Neural progenitor cell (in vitro differentiated cells): ENCODE measurements around the gene SMIM41. TPM values are rescaled to one million over a fixed set of nuclear protein-coding genes. Genes with fewer than 3 reads are reported as not detected.
"Not testable (repeated sequence)": the region's sequence is repeated elsewhere in the genome, so short reads cannot be mapped to it uniquely, and the experiment has no call there.

Experiments used
- DNase-seq: peaks from one replicate; pipeline ENCODE4 v3.0.0-alpha.2; 2016; ENCODE audit warnings: low spot score
- H2AFZ ChIP-seq: fragments of 200-600 bp; sonication (generic); replicated peaks from 2 replicates; pipeline ENCODE4 v1.6.1; 2016; ENCODE audit warnings: antibody characterized with exemption
- H3F3A ChIP-seq: fragments of 200-600 bp; sonication (generic); 2 replicates; pipeline ENCODE4 v1.6.1; 2016; ENCODE audit warnings: antibody characterized with exemption, low read depth
- H3K27ac ChIP-seq: fragments of 200-600 bp; sonication (generic); 2 replicates; pipeline ENCODE4 v1.5.1; 2016; ENCODE audit warnings: mild to moderate bottlenecking
- H3K27me3 ChIP-seq: fragments of 200-600 bp; sonication (generic); 2 replicates; pipeline ENCODE4 v1.6.1; 2016; ENCODE audit warnings: mild to moderate bottlenecking, moderate library complexity
- H3K36me3 ChIP-seq: fragments of 200-600 bp; sonication (generic); 2 replicates; pipeline ENCODE4 v1.5.1; 2016
- H3K4me1 ChIP-seq: fragments of 200-600 bp; sonication (generic); 2 replicates; pipeline ENCODE4 v1.6.1; 2016; ENCODE audit warnings: mixed run types
- H3K4me2 ChIP-seq: fragments of 200-600 bp; sonication (generic); 2 replicates; pipeline ENCODE4 v1.6.1; 2016
- H3K4me3 ChIP-seq: fragments of 200-600 bp; sonication (generic); 2 replicates; pipeline ENCODE4 v1.5.1; 2016
- H3K79me2 ChIP-seq: fragments of 200-600 bp; sonication (generic); 2 replicates; pipeline ENCODE4 v1.6.1; 2016; ENCODE audit warnings: low read depth
- H3K9ac ChIP-seq: fragments of 200-600 bp; sonication (generic); 2 replicates; pipeline ENCODE4 v1.6.1; 2016
- H3K9me3 ChIP-seq: fragments of 200-600 bp; sonication (generic); 2 replicates; pipeline ENCODE4 v1.5.1; 2016; ENCODE audit warnings: low read depth
- H4K20me1 ChIP-seq: fragments of 200-600 bp; sonication (generic); 2 replicates; pipeline ENCODE4 v1.6.1; 2016; ENCODE audit warnings: low read depth
- H3K27ac Mint-ChIP-seq: 3 replicates; pipeline ENCODE4 v1.8.0; 2021; ENCODE audit warnings: mixed read lengths
- H3K27me3 Mint-ChIP-seq: 2 replicates; pipeline ENCODE4 v1.8.0; 2022; ENCODE audit warnings: low read depth, mild to moderate bottlenecking, inconsistent platforms, moderate library complexity, mixed read lengths; ENCODE audit not compliant: insufficient read depth
- H3K36me3 Mint-ChIP-seq: 3 replicates; pipeline ENCODE4 v1.8.0; 2021; ENCODE audit warnings: mixed read lengths
- H3K4me1 Mint-ChIP-seq: 3 replicates; pipeline ENCODE4 v1.8.0; 2021; ENCODE audit warnings: mixed read lengths
- H3K4me3 Mint-ChIP-seq: 3 replicates; pipeline ENCODE4 v1.8.0; 2021; ENCODE audit warnings: mild to moderate bottlenecking, moderate library complexity, mixed read lengths
- H3K9me3 Mint-ChIP-seq: 3 replicates; pipeline ENCODE4 v1.8.0; 2020; ENCODE audit warnings: mixed read lengths
- EZH2 ChIP-seq: fragments of 200-600 bp; sonication (generic); IDR thresholded peaks from 2 replicates; pipeline ENCODE4 v1.6.1; 2017; ENCODE audit warnings: antibody characterized with exemption, mild to moderate bottlenecking, moderate library complexity
- EZH2phosphoT487 ChIP-seq: fragments of 200-600 bp; sonication (generic); IDR thresholded peaks from 2 replicates; pipeline ENCODE4 v1.6.1; 2017; ENCODE audit warnings: antibody characterized with exemption
- total RNA-seq: library from RNA; depleted of rRNA; stranded (reverse); fragments of >200 nt; gene quantifications from 2 replicates; pipeline ENCODE4 v1.2.3, GENCODE V29; 2015; ENCODE audit warnings: low replicate concordance
- TF ChIP-seq, protein P1 (sequence below): fragments of 200-600 bp; sonication (generic); IDR thresholded peaks from 2 replicates; pipeline ENCODE4 v1.5.1; 2017; ENCODE audit warnings: antibody characterized with exemption, mild to moderate bottlenecking

SMIM41 gene
- total RNA-seq, 1 donor from 2014 or later, result not detected

DNA sequence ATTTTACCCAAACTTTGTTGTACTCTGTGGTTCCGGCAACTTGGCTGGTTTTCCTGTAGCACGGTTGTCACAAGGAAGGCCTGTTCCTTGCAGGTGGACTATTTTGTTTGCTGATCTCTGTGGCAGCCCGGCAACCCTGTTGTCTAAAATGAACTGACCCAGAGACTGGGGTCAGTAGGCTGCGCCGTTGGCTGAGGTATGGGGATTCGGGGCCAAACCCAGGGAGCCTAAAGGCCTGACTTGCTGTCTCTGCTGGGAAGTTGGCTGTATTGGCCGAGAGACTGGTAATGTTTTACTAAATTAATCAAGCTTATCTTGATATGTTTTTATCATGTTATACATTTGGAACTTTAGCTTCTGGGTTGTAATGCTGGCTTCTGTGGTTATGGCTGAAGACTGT is 13.8 kb downstream of the SMIM41 start:
- peaks cover 20% of the 10 kb centered on the region for H3K27me3 ChIP-seq
- no peak overlapping the region for H3K4me3 ChIP-seq
- no peaks in the 10 kb centered on the region for H3K79me2 ChIP-seq
- H3F3A ChIP-seq, result no peaks in the 10 kb centered on the region
- Mint-ChIP-seq H3K4me3 (no peak overlapping the region), H3K27ac (no peak overlapping the region), H3K27me3 (peaks cover 20% of the 10 kb centered on the region), H3K9me3 (peaks cover 5% of the 10 kb centered on the region), H3K36me3 (no peaks in the 10 kb centered on the region), H3K4me1 (no peaks in the 10 kb centered on the region)
- TF ChIP-seq EZH2, result no peak
- no peak for TF ChIP-seq EZH2phosphoT487
- TF ChIP-seq, protein P1, sequence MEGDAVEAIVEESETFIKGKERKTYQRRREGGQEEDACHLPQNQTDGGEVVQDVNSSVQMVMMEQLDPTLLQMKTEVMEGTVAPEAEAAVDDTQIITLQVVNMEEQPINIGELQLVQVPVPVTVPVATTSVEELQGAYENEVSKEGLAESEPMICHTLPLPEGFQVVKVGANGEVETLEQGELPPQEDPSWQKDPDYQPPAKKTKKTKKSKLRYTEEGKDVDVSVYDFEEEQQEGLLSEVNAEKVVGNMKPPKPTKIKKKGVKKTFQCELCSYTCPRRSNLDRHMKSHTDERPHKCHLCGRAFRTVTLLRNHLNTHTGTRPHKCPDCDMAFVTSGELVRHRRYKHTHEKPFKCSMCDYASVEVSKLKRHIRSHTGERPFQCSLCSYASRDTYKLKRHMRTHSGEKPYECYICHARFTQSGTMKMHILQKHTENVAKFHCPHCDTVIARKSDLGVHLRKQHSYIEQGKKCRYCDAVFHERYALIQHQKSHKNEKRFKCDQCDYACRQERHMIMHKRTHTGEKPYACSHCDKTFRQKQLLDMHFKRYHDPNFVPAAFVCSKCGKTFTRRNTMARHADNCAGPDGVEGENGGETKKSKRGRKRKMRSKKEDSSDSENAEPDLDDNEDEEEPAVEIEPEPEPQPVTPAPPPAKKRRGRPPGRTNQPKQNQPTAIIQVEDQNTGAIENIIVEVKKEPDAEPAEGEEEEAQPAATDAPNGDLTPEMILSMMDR, result no peak
- no peaks in the 10 kb centered on the region for H3K4me1 ChIP-seq
- no peak overlapping the region for H2AFZ ChIP-seq
- DNase-seq, result no peak
- H3K27ac ChIP-seq, result no peak overlapping the region
- no peaks in the 10 kb centered on the region for H4K20me1 ChIP-seq
- no peaks in the 10 kb centered on the region for H3K36me3 ChIP-seq
- H3K9me3 ChIP-seq, result no peaks in the 10 kb centered on the region
- no peak overlapping the region for H3K9ac ChIP-seq
- no peak overlapping the region for H3K4me2 ChIP-seq

DNA sequence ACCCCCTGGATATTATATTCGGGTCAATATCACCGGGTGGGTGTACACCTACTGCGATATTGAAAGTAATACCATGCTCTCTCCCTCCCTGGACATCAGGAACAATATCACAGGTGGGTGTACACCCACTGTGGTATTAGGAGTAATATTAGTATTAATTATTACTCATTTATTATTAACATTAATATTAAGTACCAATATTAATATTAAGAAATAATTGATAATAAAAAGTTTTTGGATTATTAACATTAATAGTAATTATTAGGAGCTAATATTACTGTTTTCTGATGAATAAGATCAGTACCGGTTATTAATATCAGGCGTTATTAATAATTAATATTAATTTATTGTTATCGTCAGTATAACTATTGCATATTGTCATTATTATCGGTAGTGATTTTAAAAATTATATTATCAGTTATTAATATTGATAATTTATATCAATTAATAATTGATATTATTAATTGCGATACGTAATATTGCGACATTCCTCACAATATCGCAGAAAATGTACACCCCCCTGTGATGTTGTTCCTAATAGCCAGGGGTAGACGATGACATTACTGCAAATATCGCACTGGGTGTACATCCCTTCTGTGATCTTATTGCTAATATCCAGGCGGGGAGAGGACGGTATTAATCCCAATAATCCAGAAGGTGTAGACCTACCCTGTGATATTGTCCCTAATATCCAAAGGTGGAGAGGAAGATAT is 17.0 kb downstream of the SMIM41 start:
- Histone ChIP-seq H4K20me1 (no peaks in the 10 kb centered on the region), H3K9ac (no peak overlapping the region), H3K4me2 (no peak overlapping the region), H3K27me3 (peaks cover 38% of the 10 kb centered on the region), H3K36me3 (no peaks in the 10 kb centered on the region), H3K4me1 (no peaks in the 10 kb centered on the region), H3F3A (no peaks in the 10 kb centered on the region), H3K79me2 (no peaks in the 10 kb centered on the region), H3K9me3 (no peaks in the 10 kb centered on the region), H3K27ac (no peak overlapping the region), H3K4me3 (no peak overlapping the region), H2AFZ (no peak overlapping the region)
- no peak for DNase-seq
- H3K27ac Mint-ChIP-seq, result no peak overlapping the region
- no peak overlapping the region for H3K4me3 Mint-ChIP-seq
- peaks cover 5% of the 10 kb centered on the region for H3K9me3 Mint-ChIP-seq
- TF ChIP-seq EZH2 (no peak), EZH2phosphoT487 (no peak)
- TF ChIP-seq, protein P1, result no peak
- no peaks in the 10 kb centered on the region for H3K4me1 Mint-ChIP-seq
- H3K36me3 Mint-ChIP-seq, result no peaks in the 10 kb centered on the region
- peaks cover 21% of the 10 kb centered on the region for H3K27me3 Mint-ChIP-seq

DNA sequence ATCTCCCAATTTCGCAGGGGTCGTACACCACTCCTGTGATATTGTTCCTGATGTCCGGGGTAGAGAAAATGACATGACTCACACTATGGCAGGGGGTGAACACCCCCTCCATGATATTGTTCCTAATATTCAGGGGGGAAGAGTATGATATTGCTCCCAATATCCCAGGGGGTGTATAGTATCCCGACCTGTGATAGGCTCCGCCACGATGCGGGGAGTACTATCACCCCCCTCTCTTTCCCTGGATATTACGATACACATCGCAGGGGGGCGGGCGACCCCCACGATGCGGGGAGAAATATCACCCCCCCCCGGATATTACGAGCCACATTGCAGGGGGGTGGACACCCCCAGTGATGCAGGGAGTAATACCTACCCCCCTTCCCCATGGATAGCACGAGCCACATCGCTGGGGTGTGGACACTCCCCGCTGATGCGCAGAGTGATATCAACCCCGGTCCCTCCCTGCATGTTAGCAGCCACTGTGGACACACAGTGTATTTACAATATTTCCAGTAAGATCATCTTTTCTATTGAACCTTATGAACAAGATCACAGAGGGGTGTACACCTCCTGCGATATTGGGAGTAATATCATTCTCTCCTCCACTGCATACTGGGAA is 17.7 kb downstream of the SMIM41 start:
- H3K9me3 Mint-ChIP-seq, result peaks cover 5% of the 10 kb centered on the region
- TF ChIP-seq EZH2phosphoT487 (no peak), EZH2 (no peak)
- TF ChIP-seq, protein P1, result no peak
- no peaks in the 10 kb centered on the region for H3K79me2 ChIP-seq
- H3K36me3 Mint-ChIP-seq, result no peaks in the 10 kb centered on the region
- H3K27ac ChIP-seq, result no peak overlapping the region
- no peaks in the 10 kb centered on the region for H3F3A ChIP-seq
- H3K4me3 ChIP-seq, result no peak overlapping the region
- no peak overlapping the region for H2AFZ ChIP-seq
- H3K9me3 ChIP-seq, result no peaks in the 10 kb centered on the region
- H3K36me3 ChIP-seq, result no peaks in the 10 kb centered on the region
- H3K27me3 Mint-ChIP-seq, result peaks cover 19% of the 10 kb centered on the region
- no peak overlapping the region for H3K9ac ChIP-seq
- H4K20me1 ChIP-seq, result no peaks in the 10 kb centered on the region
- no peaks in the 10 kb centered on the region for H3K4me1 ChIP-seq
- no peak overlapping the region for H3K4me2 ChIP-seq
- no peaks in the 10 kb centered on the region for H3K4me1 Mint-ChIP-seq
- H3K4me3 Mint-ChIP-seq, result no peak overlapping the region
- H3K27me3 ChIP-seq, result peaks cover 38% of the 10 kb centered on the region
- DNase-seq, result no peak
- no peak overlapping the region for H3K27ac Mint-ChIP-seq

DNA sequence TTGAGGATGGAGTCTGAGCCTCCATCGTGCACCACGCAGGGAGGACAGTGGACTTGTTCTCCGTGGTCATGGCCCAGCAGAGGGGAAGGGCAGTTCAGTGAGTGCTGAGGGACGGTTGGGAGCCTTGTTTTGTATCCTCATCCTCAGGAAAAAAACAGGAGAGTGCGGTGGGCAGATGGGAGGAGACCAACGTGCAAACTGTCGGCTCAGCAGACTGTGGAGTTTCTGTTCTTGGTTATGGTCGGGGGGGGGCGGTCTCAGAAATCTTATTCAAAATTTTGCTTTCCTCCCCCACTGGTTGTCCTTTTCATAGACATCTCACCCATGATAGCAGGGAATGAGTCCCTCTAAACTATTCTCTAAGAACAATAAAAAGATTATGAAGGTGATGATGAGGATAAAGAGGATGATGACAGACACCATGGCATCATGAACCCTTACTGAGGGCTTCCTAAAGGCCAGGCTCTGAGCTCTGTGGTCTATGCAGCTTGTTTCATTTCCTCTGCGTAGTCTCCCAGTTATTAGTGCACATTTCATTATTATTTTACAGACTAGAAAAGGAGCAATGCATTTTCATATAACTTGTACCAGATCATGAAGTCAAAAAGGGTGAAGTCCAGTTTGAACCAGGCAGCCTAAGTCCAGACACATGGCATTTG is 25.1 kb downstream of the SMIM41 start:
- H3K27ac Mint-ChIP-seq, H3K4me1 ChIP-seq, H4K20me1 ChIP-seq, H3K27ac ChIP-seq, DNase-seq, H3K36me3 ChIP-seq, H3K4me3 Mint-ChIP-seq, H3K9ac ChIP-seq, H3K9me3 Mint-ChIP-seq, H3K4me3 ChIP-seq, H2AFZ ChIP-seq, H3K79me2 ChIP-seq, H3K36me3 Mint-ChIP-seq, H3K9me3 ChIP-seq, H3F3A ChIP-seq, H3K4me1 Mint-ChIP-seq, H3K4me2 ChIP-seq: not testable (repeated sequence)
- H3K27me3 Mint-ChIP-seq, result peaks cover 18% of the 10 kb centered on the region
- peaks cover 46% of the 10 kb centered on the region for H3K27me3 ChIP-seq
